ENCODE measurements around the gene GGNBP2.

GRCh38 chr17:36504156-36504545, 40.6 kb upstream of the GGNBP2 start:
- TF ChIP-seq POLR2AphosphoS5 (IDR thresholded peaks at IDR 0.05; ENCODE audit: low read depth, low read length) (no peak), CTCF (IDR thresholded peaks at IDR 0.05) (no peak), SIN3A (IDR thresholded peaks at IDR 0.05; ENCODE audit: borderline replicate concordance, insufficient read depth, low read depth, low read length) (no peak), TCF7L2 (IDR thresholded peaks at IDR 0.05; ENCODE audit: low read depth, low read length) (no peak)

All from Panc1 (cell line).